Chondrocyte (in vitro differentiated cells): ENCODE results near the gene ZNF436. TPM values are rescaled to one million over a fixed set of nuclear protein-coding genes. Genes with fewer than 3 reads are reported as not detected.

Experiments
- DNase-seq: peaks from one replicate; pipeline ENCODE4 v3.0.0; 2021; ENCODE audit warnings: mixed read lengths, low spot score
- H3K27ac Mint-ChIP-seq: one replicate; pipeline ENCODE4 v1.8.0; 2021; ENCODE audit warnings: mild to moderate bottlenecking, moderate library complexity, mixed read lengths; ENCODE audit not compliant: unreplicated experiment
- H3K27me3 Mint-ChIP-seq: 2 replicates; pipeline ENCODE4 v1.8.0; 2021; ENCODE audit warnings: low read depth, mixed read lengths
- H3K36me3 Mint-ChIP-seq: 2 replicates; pipeline ENCODE4 v1.8.0; 2021; ENCODE audit warnings: low read depth, mixed read lengths
- H3K4me1 Mint-ChIP-seq: 2 replicates; pipeline ENCODE4 v1.8.0; 2021; ENCODE audit warnings: low read depth, mild to moderate bottlenecking, mixed read lengths
- H3K4me3 Mint-ChIP-seq: one replicate; pipeline ENCODE4 v1.8.0; 2021; ENCODE audit warnings: mild to moderate bottlenecking, moderate library complexity, mixed read lengths; ENCODE audit not compliant: unreplicated experiment
- H3K9me3 Mint-ChIP-seq: 2 replicates; pipeline ENCODE4 v1.8.0; 2021; ENCODE audit warnings: low read depth, mixed read lengths
- total RNA-seq: library from RNA; stranded (reverse); gene quantifications from 3 replicates; pipeline ENCODE4 v1.2.1, GENCODE V29; 2021
- TF ChIP-seq, protein P1 (sequence below): fragments of 200-600 bp; sonication (generic); IDR thresholded peaks from 2 replicates; pipeline ENCODE4 v1.5.0; 2021; ENCODE audit warnings: antibody characterized with exemption, mild to moderate bottlenecking, moderate library complexity

Gene ZNF436
- total RNA-seq, 1 donor from 2014 or later, result 17.0 TPM

DNA sequence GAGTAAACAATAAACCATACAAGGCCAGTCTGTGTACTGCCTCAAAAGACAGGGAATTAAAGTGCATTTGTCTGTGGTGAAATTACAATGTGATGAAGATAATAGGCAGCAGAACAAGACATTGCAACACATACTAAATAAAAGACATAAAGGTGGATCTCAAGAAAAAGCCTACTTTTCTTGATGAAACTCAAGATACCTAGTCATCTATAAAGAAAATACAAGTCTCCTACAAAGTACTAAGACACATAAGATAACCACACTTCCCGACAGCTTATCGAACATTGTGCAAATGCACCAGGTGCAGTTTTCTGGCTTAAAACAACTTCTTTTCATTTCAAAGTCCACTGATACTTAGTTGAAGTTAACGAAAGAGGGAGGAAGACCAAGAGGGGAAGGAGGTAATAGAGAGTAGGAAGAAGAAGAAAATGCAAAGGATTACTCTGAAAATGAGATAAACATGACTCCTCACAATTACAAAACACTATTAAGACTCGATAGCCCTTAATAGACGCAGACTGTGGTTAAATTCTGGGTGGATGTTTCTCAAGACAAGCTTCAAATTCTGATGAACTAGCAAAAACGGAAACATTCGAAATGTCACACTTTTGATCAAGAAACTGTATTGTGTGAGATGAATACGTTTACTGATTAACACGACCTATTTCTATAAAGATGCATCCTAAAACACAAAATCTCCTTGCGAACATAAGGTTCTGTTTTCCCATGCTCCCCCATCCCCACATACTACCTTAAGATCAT lies 27.5 kb downstream of the ZNF436 start:
- DNase-seq, result no peak
- Mint-ChIP-seq H3K9me3 (no peaks in the 10 kb centered on the region), H3K4me1 (peaks cover 64% of the 10 kb centered on the region), H3K27me3 (no peaks in the 10 kb centered on the region), H3K4me3 (peak overlapping the region; percentile 80), H3K27ac (peak overlapping the region; percentile 78), H3K36me3 (peaks cover 3% of the 10 kb centered on the region)
- TF ChIP-seq, protein P1, sequence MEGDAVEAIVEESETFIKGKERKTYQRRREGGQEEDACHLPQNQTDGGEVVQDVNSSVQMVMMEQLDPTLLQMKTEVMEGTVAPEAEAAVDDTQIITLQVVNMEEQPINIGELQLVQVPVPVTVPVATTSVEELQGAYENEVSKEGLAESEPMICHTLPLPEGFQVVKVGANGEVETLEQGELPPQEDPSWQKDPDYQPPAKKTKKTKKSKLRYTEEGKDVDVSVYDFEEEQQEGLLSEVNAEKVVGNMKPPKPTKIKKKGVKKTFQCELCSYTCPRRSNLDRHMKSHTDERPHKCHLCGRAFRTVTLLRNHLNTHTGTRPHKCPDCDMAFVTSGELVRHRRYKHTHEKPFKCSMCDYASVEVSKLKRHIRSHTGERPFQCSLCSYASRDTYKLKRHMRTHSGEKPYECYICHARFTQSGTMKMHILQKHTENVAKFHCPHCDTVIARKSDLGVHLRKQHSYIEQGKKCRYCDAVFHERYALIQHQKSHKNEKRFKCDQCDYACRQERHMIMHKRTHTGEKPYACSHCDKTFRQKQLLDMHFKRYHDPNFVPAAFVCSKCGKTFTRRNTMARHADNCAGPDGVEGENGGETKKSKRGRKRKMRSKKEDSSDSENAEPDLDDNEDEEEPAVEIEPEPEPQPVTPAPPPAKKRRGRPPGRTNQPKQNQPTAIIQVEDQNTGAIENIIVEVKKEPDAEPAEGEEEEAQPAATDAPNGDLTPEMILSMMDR, result no peak

DNA sequence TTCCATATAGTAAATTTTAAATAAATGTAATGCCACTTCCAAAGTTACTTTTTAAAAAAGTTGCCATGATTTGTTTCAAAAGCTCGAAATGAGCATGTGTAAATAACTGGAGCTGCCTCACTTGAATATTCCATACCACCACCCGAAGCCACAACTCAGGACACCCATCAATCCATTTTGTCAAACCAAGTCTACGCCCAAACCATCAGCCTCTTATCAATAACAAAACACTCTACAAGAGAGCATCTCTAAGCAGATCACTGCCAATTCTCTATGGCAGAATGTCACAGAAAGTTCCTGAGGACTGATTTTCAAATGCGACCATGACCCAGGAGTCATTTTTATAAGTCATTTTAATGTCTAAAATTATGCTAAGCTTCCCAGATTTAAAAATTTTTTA lies 30.0 kb downstream of the ZNF436 start:
- Mint-ChIP-seq H3K4me3 (peak overlapping the region; percentile 10), H3K4me1 (peaks cover 60% of the 10 kb centered on the region), H3K36me3 (peaks cover 6% of the 10 kb centered on the region), H3K9me3 (no peaks in the 10 kb centered on the region), H3K27me3 (no peaks in the 10 kb centered on the region), H3K27ac (peak overlapping the region; percentile 78)
- TF ChIP-seq, protein P1, result no peak
- no peak for DNase-seq

DNA sequence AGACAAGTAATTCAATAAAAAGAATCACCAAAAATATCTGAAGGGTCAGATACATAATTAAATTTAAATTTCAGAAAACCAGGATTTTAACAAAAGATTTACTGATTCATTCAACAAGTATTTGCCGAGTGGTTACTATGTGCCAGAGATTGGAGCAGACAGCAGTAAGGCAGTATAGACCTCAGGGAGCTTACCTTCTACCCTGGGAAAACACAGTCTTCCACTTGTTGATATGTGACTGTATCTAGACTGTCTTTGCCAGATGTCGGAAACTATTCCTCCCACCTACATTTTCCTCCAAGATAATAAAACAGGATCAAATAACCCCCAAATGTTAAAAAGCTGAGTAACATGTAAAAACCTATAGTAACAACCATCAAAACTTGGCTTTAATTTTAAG lies 31.8 kb downstream of the ZNF436 start:
- H3K4me3 Mint-ChIP-seq, result no peak overlapping the region
- no peak for DNase-seq
- H3K4me1 Mint-ChIP-seq, result peaks cover 59% of the 10 kb centered on the region
- no peaks in the 10 kb centered on the region for H3K27me3 Mint-ChIP-seq
- H3K36me3 Mint-ChIP-seq, result peaks cover 17% of the 10 kb centered on the region
- peak overlapping the region; percentile 41 for H3K27ac Mint-ChIP-seq
- TF ChIP-seq, protein P1, result no peak
- no peaks in the 10 kb centered on the region for H3K9me3 Mint-ChIP-seq

DNA sequence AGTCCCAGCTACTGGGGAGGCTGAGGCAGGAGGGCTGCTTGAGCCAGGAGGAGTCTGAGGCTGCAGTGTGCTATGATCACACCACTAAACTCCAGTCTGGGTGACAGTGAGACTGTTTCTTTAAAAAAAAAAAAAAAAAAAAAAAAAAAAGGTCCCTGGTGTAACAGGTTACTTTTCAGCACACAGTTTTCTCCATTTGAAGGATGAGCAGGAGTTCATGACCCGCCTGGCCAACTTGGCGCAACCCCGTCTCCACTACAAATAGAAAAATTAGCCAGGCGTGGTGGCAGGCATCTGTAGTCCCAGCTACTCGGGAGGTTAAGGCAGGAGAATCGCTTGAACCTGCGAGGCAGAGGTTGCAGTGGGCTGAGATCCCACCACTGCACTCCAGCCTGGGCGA lies 37.9 kb downstream of the ZNF436 start:
- TF ChIP-seq, protein P1, result no peak
- Mint-ChIP-seq H3K4me1 (peaks cover 5% of the 10 kb centered on the region), H3K36me3 (peaks cover 35% of the 10 kb centered on the region), H3K4me3 (no peak overlapping the region), H3K27me3 (no peaks in the 10 kb centered on the region), H3K27ac (no peak overlapping the region), H3K9me3 (no peaks in the 10 kb centered on the region)
- peak; percentile 29 for DNase-seq

DNA sequence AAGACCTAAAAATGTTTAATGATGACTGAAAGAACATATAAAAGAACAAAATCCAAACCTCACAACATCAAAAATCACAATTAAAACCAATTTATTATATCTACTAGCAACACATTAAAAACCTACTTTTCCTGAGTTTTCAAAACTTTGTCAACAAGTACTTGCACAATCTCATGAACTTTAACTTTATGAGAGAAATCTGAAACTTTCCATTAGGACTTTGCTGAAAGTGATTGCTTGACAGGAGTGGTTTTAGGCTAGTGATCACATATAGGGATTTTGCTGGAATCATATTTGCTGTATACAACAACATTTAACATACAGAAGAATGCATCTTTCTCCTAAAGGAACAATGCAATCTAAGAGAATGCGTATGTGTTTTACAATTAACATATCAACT lies 38.8 kb downstream of the ZNF436 start:
- H3K27me3 Mint-ChIP-seq, result no peaks in the 10 kb centered on the region
- H3K4me1 Mint-ChIP-seq, result peaks cover 5% of the 10 kb centered on the region
- TF ChIP-seq, protein P1, result no peak
- H3K36me3 Mint-ChIP-seq, result peaks cover 39% of the 10 kb centered on the region
- no peak for DNase-seq
- H3K4me3 Mint-ChIP-seq, result no peak overlapping the region
- no peak overlapping the region for H3K27ac Mint-ChIP-seq
- H3K9me3 Mint-ChIP-seq, result no peaks in the 10 kb centered on the region
